HG02588 (cell line): ENCODE data around the gene ZNF48.

Experiments used
- ATAC-seq: cut with Tn5 transposase; IDR thresholded peaks from one replicate; pipeline ENCODE4 v1.9.1; 2021; ENCODE audit warnings: mild to moderate bottlenecking, moderate library complexity; ENCODE audit not compliant: unreplicated experiment

ZNF48 gene

DNA sequence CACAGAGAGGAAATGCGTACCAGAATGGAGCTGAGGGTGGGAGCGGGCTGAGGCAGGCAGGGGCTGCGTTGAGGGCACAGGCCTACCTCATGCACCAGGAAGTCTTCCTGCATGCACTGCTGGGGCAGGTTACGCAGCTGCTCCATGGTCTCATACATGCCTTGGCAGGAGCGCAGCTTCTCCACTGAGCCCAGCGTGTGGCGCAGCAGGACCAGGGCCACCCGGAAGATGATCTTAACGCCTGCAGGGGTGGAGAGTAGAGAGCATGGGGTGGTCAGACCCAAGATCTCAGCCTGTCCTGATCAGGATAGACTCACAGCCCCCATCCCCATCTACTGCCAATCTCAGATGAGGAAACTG lies 36.7 kb upstream of the ZNF48 start:
- no peak for ATAC-seq

DNA sequence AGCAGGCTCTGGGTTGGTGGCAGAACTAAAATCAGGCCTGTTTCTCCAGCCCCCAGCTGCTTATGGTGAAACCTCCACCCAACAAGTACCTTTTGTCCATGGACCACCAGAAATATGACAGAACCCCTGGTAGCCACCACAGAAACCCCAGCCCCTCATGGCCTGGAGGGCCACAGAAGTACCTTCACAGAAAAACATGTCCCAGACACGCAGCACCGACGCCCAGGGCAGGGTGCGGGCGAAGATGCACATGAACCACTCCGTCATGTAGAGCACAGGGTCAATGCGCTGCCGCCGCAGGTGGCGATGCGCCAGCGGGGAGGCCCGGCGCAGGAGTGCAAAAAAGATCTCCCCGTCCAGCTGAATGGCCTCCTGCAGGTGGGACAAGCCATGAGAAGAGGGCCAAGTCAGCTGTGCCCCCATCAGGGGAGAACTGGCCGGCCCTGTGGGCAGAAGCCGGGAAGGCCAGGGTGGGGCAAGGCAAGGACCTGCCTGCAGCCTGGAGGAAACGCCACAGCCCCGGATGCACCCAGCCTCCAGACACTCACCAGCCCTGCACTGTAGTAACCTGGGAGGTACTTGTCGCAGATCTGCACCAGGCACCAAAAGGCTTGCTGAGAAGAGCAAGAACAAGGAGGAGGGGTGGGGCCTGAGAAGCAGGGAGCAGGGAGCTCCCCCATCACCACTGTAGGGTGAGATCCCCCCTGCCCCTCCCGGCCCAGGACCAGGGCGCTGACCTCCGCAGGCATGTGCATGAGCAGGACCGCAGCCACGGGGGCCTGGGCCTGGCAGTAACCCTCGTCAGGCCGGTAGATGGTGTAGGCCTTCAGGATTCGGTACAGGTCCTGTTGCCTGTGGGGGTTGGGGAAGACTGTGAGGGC lies 36.0 kb upstream of the ZNF48 start:
- no peak for ATAC-seq

DNA sequence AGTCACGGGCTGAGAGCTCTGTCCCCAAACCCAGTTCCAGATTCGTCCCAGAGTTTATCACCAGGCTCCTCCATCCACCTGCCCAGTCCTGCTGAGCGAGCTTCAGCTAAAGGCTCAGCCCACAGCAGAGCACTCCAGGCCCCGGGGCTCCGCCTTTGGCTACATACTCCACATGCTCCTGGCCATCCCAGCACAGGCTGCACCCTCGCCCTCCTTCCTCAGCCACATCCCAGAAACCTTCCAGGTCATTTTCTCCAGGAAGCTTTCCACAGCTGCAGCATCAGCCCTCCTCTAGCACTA lies 35.4 kb upstream of the ZNF48 start:
- ATAC-seq: no peak

DNA sequence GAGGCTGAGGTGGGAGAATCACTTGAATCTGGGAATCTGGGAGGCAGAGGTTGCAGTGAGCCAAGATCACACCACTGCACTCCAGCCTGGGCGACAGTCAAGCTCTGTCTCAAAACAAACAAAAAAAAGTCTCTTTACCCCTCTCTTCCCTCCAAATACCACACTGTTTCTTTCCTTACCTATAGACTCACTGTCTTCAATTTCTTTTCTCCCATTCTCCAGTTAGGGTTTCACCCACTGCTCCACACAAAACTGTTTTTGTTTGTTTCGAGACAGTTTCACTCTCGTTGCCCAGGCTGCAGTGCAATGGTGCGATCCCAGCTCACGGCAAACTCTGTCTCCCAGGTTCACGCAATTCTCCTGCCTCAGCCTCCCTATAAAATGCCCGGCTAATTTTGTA lies 34.0 kb upstream of the ZNF48 start:
- ATAC-seq: no peak

DNA sequence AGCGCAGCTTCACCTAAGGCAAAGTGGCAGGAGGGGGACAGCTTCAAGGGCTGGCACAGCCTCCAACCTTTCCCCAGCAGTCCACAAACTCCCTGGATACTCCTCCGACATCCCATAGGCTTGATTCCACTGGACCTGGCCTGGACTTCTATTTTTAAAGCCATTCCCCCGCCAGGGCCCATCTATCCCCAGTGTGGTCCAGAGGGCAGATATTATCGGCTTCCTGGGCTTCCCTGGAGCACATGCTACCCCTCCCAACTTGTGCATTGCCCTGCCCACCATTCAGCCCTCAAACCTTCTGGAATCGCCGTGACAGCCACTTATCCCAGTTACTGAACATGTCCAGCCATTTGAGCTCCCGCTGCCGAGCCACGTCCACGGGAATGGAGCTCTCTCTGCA lies 30.0 kb upstream of the ZNF48 start:
- no peak for ATAC-seq

DNA sequence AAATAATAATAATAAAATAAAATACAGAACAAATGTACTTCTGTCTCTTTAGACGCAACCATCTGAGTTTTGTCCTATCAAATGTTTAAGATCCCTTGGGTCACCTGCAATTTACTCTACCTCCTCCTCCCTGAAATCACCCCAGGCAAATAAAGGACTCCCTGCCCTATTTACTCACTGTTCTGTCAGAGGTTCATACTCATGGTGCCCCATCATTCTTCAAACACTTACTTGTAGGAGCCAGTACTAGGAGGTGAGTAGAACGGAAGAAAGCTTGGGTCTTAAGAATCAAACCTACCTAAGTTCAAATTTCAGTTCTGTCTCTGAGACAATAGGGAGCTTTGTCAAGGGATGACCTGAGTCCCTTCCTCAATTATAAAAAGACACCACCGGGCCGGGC lies 28.7 kb upstream of the ZNF48 start:
- ATAC-seq: no peak

DNA sequence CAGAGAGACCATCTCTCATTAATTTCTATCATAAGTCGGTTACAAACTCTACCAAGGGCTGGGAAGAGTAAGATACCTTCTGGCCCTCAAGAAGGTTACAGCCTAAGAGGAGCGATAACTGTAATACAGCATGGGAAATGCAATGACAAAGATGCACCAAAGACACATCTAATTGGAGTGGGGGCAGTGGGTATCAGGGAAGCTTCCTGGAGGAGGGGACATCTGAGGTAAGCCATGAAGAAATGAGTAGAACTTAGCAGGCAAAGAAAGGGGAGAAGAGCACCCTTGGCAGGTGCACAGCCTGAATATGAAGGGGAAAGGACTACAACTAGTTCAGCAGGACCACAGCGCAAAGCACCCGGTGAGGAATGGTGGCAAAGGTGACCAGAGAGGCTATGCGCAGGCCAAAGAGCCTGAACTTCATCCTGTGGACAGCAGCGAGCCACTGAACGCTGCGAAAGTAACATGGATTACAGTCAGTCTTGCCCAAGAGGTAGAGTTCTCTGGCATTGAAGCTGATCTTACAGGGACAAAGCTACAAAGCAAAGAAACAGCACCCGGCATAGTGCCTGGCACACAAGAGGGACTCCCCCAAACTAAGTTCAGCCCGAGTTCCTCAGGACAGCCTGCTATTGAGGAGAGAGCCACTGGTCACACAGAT lies 27.7 kb upstream of the ZNF48 start:
- ATAC-seq: no peak

DNA sequence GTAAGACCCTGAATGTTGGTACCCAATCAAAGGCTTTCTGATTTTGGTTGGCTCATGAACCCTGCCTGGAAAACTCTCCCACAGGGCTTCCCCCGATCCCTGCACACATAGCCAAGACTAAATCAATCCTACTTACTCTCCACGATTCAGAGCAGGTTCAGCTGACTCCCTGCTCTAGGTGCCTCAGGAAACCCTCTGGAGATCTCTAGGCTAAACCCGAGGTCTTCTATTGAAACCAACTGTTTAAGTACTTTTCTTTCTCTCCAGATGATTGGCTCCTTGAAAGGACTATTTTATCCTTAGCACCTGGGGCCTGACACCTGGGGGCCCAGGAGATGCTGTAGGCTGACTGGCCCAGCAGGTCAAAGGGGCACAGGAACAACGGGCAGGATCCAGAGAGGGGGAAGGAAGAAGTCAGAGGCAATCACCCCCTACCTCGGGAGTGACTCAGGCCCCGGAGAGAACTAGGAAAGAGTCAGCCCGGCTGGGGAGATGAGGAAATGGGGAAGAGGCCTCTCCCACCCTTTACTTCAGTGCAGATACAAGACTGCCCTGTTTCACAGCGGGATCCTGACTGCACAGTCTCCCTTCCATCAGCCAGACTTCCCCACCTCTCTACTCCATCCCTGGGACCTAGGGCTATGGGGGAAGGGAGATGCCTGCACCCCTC lies 27.0 kb upstream of the ZNF48 start:
- ATAC-seq: no peak

DNA sequence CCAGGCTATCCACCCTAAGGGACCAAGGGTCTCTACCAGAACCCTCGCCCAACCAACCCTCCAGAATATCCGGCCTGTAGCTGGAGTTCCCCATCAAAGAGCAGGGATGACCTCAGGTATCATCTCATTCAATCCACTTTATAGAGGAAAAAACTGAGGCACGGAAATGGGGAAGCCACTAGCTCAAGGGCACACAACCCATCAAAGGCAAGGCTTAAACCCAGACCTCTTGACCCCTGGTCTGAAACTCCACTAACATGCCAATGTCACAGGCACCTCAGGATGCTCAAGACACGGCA lies 26.5 kb upstream of the ZNF48 start:
- ATAC-seq: no peak

DNA sequence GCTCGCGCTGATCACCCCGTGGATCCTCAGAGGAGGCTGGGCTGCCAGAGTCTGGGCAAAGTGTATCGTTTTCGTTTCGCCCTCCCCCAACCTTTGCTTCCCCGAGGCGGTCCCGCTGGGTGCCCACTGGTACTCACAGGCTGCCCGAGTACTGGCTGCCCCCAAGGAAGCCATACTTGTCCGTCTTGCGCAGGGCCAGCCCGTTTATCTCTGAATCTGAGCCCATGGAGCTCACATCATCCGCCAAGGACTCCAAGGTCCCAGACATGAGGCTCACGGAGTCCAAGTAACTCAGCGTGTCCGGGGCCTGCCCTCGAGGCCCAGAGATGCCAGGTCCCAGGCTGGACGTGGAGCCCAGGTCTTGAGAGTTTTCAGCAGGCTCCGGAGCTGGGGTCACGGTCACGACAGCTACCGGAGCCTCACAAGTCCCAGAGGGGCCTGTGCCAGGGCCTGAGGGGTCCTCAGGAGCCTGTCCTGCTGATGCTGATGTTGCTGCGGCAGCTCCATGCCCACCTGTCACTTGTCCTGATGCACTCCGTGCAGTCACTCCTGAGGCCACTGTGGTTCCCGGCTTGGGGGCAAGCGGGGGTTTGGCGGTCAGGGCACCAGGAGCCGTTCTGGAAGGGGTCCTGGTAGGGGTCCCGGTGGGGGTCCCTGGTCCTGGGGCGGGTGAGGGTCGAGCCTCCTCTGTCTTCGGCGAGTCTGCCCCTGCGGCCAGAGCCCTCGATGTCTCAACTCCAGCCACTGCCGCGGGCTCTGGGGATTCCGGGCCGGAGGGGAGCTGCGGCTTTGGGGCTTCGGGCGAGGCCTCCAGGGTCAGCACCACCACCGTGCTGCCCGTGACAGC lies 25.9 kb upstream of the ZNF48 start:
- no peak for ATAC-seq

DNA sequence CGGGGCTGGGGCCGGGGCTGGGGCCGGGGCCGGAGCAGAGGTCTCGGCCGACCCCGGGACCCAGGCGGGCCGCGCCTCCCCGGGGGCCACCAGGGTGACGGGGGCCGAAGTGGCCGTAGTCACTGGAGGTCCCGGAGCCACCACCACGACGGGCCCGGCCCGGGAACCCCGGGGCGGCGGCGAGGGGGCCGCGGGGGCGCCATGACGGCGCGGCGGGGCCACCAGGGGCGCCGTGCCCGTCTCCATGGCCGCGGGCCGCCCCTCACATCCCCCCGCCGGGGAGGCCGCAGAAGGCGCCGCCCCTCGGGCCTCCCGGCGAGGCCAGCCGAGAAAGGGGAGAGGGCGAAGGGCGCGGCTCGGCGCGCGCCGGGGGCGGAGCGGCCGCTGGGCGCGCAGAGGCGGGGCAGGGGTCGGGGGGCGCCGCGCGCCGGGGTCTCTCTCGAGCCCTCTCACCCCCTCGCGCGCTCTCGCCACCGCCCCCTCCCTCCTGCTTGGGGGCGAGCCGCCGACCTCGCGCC lies 25.2 kb upstream of the ZNF48 start:
- ATAC-seq: peak; percentile 8

DNA sequence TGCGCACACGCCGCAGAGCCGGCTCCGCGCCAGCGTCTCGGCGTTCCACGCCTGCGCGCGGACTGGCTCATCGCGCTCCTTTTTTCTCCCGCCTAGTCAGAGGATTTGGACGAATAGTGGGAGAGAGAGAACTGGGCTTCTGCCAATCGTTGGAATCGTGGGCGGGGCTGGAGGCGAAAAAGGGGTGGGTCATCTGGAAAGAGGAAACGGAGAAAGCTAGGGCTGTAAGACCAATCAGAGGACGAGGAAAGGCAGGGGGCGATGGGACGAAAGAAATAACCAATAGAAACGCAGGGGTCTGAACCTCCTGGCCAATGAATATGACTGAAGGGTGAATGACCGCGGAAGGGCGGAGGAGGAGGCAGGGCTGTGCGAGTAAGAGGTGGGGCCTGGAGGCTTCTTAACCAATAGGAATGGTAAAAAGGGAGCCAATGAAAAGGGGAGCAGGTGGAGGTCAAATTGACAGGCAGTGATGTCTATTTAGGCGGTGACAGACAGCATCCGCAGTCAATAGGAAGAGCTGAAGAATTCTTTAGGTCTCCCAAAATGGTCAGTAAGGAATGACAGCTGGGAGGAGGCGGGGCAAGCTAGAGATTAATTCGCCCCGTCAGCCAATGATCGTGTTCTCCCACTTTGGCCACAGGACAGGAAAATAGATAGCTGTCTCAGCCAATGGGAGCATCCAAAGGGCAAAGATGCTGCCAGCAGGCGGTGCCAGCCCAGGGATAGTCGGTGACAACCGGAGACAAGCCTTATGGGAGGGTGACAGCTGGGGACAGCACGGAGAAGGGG lies 24.6 kb upstream of the ZNF48 start, which contains the start of gene TBC1D10B:
Gene TBC1D10B (minus strand): TSS at position 39 of the 792 bp plus-strand sequence. CDS start 311 bp downstream, outside the sequence.
- peak; percentile 67 for ATAC-seq

DNA sequence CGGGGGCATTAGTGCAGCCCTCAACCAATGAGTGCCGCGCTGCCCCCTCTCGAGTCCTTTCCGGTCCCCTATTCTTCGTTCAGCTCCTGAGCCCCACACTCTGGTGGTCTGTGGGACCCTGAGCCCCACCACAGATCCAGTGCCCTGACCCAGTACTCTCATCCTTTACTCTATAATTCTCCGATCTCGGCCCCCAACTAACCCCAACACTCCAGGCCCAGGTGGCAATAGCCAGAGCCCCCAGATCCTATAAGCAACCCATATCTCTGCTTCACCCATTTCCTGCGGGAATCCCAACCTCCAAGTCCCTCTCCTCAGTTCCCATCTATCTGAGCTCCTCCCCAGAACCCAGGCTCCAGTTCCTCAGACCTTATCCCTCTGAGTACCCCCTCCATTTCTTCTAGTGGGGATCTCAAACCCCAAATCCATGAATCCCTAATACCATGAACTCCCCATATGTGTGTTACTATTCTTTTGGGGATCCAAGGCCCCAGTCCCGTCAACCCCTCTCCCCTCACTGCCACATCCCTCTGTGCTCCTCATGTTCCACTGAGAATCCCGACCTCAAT lies 23.9 kb upstream of the ZNF48 start:
- no peak for ATAC-seq

DNA sequence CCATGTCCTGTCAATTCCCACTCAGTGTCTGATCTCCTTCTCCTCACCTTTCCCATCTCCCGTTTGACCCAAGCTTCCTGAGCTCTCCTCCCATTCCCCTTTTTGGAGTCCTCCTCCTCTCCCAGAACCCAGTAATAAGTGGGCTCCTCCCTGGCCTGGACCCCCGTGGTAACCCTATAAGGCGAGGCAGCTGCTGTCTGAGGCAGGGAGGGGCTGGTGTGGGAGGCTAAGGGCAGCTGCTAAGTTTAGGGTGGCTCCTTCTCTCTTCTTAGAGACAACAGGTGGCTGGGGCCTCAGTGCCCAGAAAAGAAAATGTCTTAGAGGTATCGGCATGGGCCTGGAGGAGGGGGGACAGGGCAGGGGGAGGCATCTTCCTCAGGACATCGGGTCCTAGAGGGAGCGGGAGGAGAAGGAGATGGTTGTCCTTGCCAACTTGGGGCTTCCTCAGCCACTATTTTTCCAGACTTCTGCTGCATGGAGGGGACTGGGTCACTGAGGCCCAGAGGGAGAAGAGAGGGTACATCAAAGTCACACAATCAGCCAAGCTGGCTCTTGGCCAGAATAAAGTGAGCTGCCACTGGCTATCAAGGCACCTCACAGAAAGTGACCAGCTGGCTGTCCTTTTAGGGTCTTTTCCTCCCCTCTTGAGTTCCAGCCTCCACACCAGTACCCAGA lies 23.0 kb upstream of the ZNF48 start:
- ATAC-seq: no peak

DNA sequence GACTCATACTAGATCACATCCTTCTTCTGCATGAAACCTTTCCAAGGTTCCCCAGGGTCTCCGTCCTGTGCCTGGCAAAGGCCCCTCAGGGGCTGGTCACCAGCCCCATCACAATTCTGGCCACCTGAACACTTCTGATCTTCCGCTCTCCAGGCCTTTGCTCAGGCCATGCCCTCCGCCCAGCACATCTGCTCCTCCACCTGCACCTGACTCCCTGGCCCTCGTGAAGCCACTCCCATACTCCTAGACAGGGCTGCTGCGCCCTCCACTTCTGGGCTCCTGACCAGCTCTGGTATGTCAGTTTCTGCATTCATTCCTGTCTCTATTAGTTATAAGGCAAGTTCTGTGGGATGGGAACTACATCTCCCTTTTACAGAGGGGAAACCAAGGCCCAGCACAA lies 22.5 kb upstream of the ZNF48 start:
- ATAC-seq: no peak

DNA sequence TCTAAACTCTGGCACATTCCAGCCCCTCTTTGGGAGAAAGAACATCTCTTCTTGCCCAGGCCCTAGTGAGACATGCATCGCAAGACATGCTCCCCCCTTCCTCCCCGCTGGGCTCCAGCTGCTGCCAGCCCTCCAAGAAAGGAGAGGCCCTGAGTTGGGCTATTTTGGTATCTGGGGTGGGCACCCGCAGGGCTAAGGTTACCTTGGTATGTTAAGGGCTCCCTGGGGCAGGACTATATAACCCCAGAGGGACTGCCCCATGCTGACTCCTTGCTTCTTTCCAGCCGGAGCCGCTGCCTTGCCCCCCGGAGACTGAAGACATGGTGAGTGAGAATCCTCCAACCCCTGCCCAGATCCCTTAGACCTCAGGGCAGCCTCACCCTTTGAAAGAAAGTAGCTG lies 20.7 kb upstream of the ZNF48 start, which contains the start of gene MYL11:
Gene MYL11 (plus strand): TSS at position 265 of the 400 bp plus-strand sequence. CDS start 56 bp downstream, at position 321.
- ATAC-seq: no peak

DNA sequence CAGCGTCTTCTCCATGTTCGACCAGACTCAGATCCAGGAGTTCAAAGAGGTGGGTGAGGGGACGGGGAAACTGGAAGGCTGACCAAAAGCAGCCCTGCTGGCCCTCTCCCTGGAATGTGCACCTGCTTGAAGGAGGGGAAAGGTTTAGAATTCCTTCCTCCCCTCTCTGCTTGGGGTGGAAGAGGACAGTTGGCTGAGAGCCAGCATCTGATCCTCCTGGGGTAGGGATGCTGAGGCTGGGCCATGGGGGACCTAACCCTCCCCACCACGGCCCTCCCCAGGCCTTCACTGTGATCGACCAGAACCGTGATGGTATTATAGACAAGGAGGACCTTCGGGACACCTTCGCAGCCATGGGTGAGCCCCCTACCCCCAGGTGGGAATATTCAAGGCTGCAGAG lies 19.4 kb upstream of the ZNF48 start:
- ATAC-seq: no peak

DNA sequence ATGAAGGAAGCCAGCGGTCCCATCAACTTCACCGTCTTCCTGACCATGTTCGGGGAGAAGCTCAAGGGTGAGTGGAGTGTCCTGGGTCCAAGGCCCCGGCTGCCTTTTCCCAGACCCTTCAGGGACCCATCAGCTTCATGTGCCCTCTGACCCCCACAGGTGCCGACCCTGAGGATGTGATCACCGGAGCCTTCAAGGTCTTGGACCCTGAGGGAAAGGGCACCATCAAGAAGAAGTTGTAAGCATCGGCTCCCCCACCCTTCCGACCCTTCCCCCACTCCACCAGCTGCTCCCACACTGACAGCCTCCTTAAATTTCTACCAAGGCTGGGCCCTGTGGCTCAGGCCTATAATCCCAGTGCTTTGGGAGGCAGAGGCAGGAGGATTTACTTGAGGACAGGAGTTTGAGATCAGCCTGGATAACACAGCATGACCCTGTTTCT lies 18.7 kb upstream of the ZNF48 start:
- ATAC-seq: no peak
